Loucy (cell line): Measurements from ENCODE around the gene LRRTM4.

Experiments
- CTCF ChIP-seq: fragments of 200-600 bp; sonication (generic); conservative IDR thresholded peaks from 2 replicates; pipeline ENCODE4 v1.5.1; 2014; ENCODE audit warnings: mild to moderate bottlenecking, antibody characterized with exemption, low read length
- EZH2phosphoT487 ChIP-seq: fragments of 200-600 bp; IDR thresholded peaks from 2 replicates; pipeline ENCODE4 v1.6.1; 2018; ENCODE audit warnings: antibody characterized with exemption, mild to moderate bottlenecking, moderate library complexity, borderline replicate concordance

- TF ChIP-seq CTCF, result no peak
- no peak for TF ChIP-seq EZH2phosphoT487
These were observed 541.9 kb downstream of the LRRTM4 start for GRCh38 chr2:76980067-76980787.
